Mammary epithelial cell (primary cell): ENCODE results near the gene CST4.

Source experiments
- EZH2 ChIP-seq: IDR thresholded peaks from 2 replicates; pipeline ENCODE4 v1.6.1; 2012; ENCODE audit warnings: low read length, inconsistent platforms, borderline replicate concordance
- TF ChIP-seq, protein P1 (sequence below), 2 donors: IDR thresholded peaks in 1 of 2; conservative IDR thresholded peaks in 1 of 2; 2 replicates each; pipeline ENCODE4 v1.5.1; 2011 to 2012; ENCODE audit warnings: inconsistent platforms in 2 of 2, low read length in 2 of 2, mild to moderate bottlenecking in 2 of 2, control low read depth in 1 of 2, low read depth in 1 of 2; ENCODE audit not compliant: insufficient read depth in 1 of 2; ENCODE audit errors: extremely low read depth in 1 of 2

DNA sequence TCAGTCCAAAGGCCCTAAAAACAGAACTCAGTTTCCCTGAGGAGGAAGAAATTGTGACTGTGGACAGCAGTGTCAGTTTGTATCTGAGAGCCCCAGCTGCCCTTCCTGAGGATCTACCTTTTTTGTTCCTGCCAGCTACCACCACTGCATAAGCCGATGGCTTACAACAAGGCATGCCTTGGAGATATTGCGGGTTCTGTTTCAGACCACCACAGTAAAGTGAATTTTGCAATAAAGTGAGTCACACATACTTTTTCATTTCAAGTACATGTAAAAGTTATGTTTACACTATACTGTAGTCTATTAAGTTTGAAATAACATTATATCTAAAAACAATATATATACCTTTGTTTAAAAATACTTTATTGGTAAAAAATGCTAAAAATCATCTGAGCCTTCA lies 41.5 kb downstream of the CST4 start:
- TF ChIP-seq, protein P1, sequence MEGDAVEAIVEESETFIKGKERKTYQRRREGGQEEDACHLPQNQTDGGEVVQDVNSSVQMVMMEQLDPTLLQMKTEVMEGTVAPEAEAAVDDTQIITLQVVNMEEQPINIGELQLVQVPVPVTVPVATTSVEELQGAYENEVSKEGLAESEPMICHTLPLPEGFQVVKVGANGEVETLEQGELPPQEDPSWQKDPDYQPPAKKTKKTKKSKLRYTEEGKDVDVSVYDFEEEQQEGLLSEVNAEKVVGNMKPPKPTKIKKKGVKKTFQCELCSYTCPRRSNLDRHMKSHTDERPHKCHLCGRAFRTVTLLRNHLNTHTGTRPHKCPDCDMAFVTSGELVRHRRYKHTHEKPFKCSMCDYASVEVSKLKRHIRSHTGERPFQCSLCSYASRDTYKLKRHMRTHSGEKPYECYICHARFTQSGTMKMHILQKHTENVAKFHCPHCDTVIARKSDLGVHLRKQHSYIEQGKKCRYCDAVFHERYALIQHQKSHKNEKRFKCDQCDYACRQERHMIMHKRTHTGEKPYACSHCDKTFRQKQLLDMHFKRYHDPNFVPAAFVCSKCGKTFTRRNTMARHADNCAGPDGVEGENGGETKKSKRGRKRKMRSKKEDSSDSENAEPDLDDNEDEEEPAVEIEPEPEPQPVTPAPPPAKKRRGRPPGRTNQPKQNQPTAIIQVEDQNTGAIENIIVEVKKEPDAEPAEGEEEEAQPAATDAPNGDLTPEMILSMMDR (conservative IDR thresholded peaks at IDR 0.05 in 1 of 2, IDR thresholded peaks at IDR 0.05 in 1 of 2; ENCODE audit: extremely low read depth in 1 of 2, insufficient read depth in 1 of 2, low read depth in 1 of 2, low read length in 2 of 2): no peak
- no peak for TF ChIP-seq EZH2
